Activated T-helper 1 cell treated with anti-CD3 and anti-CD28 coated beads, Interleukin-2, amount 50 U/mL, for 16 hours (primary cell): ENCODE results near the gene FLOT1.

Source experiments
- DNase-seq, 2 donors: peaks; one replicate each; pipeline ENCODE4 v3.0.0-alpha.2; 2020; ENCODE audit warnings: low read depth in 1 of 2, low spot score in 1 of 2

Gene FLOT1

GRCh38 chr6:30747902-30748769 lies 5.6 kb upstream of the FLOT1 start:
- no peak for DNase-seq

- no peak for DNase-seq
These were observed 4.8 kb upstream of the FLOT1 start for GRCh38 chr6:30747300-30747687.

- DNase-seq, result peak in 1 of 2 donors; percentile 75
These were observed 1.7 kb upstream of the FLOT1 start, which contains the start of gene IER3 for GRCh38 chr6:30744054-30744805. Gene IER3 (minus strand): TSS chr6:30744547. CDS start chr6:30744518, 29 bp downstream.

- no peak for DNase-seq
These were observed 889 bp upstream of the FLOT1 start for GRCh38 chr6:30743099-30744053.

GRCh38 chr6:30741789-30742315 lies 635 bp downstream of the FLOT1 start:
- no peak for DNase-seq

GRCh38 chr6:30741063-30741779 lies 1.3 kb downstream of the FLOT1 start:
- DNase-seq, result no peak

GRCh38 chr6:30740540-30740870 lies 2.0 kb downstream of the FLOT1 start:
- no peak for DNase-seq

GRCh38 chr6:30738532-30738931 lies 4.0 kb downstream of the FLOT1 start:
- DNase-seq, result no peak

GRCh38 chr6:30735668-30736314 lies 6.7 kb downstream of the FLOT1 start:
- DNase-seq, result no peak

GRCh38 chr6:30732237-30732943 lies 10.1 kb downstream of the FLOT1 start:
- DNase-seq, result no peak

GRCh38 chr6:30730601-30731435 lies 11.7 kb downstream of the FLOT1 start:
- peak; percentile 73 for DNase-seq

GRCh38 chr6:30727920-30728553 lies 14.4 kb downstream of the FLOT1 start:
- no peak for DNase-seq

GRCh38 chr6:30726506-30727413 lies 15.7 kb downstream of the FLOT1 start:
- no peak for DNase-seq

- DNase-seq, result no peak
These were observed 16.6 kb downstream of the FLOT1 start for GRCh38 chr6:30725713-30726505.

- no peak for DNase-seq
These were observed 17.4 kb downstream of the FLOT1 start for GRCh38 chr6:30724906-30725667.
